ENCODE data around the gene CNN3. TPM values are rescaled to one million over a fixed set of nuclear protein-coding genes. Genes with fewer than 3 reads are reported as not detected.
A peak's percentile ranks its signal among the peaks of the same experiment; 100 is the strongest.

Gene CNN3
- total RNA-seq, 1 donor from 2014 or later = 80.2 TPM

DNA sequence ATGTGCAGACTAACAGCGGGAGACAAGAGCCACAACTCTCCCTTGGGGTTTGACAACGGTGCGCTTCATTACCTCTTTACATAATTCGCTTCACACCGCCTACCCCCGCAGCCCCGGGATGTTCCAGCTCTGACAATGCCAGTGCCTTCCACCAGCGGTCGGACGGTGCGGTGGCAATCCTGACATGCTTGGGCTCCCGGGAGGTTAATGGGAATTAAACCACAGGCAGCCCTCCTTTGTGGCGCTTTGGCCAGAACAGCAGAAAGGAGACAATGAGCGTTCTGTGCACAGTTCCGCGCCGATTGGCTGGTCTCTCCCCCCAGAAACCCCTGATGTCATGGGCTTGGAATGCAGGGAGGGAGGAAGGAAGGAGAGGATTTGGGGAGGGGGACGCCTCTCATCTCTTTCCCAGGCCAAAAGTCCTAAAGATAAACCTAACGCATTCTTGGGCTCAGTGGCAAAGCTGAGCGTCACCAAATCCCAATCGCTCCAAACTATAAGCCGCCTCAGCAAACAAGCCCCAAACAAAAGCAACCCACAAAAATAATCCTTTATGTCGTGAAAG is 1.3 kb downstream of the CNN3 start:
- DNase-seq (ENCODE audit: low spot score) = peak; percentile 62
- ATAC-seq = peak; percentile 2

DNA sequence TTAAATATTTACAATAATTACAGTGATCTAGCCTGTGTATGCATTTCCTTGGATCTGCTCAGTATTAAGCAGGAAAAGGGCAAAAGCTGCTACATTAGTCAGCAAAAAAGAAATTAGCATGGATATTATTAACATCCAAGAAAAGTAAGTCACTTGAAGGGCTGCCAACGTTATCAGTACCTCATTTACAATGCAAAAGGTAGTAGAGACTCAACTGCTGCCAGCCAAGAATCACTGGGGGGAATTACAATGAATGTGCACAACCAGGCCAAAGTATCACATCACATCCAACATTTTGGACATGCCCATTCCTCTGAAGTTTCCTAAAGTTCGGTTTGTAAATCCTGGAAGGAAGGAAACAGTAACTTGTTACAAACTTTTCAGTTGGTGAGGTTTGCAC is 1.9 kb downstream of the CNN3 start:
- ATAC-seq (no peak), DNase-seq (ENCODE audit: low spot score) (no peak)

DNA sequence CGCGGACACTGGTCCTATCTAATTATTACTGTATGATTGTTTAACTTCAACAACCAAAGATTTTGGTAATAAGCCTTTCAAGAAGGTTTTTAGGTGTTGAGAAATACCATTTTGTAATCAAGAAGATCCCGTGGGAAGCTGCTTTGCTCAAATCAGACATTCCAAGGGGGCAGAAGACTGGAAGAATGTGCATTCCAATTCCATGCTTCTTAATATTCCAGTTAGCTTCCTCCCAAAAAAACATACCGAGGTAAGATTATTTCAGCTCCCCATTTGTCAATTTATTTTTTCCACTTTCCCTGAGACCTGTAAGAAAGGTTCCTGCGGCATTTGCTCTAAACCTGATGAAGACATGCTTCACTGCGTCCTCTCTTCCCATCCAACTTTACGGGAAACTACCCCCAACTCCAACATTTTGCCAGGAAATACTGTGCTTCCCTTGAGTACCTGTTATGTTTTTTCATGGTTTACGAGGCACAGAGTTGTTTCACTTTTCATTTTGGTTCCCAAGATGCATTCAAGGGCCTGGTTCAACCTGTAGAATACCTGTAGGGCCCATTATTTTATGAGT is 4.1 kb downstream of the CNN3 start:
- DNase-seq (ENCODE audit: low spot score) (no peak), ATAC-seq (no peak)

DNA sequence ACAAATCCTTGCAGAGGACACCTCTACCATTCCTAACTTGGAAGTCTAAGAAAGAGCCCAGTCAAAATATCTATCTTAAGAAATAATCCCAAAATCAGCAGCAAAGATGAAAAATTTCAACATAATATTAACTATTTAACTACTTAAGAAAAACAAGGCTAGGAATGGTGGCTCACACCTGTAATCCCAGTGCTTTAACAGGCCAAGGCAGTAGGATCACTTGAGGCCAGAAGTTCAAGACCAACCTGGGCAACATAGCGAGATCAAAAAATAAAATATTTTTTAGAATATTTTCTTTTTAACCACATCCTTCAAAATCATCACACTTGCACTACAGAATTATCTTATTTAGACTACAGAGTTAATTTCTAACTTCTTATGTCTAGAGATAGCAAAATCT is 4.9 kb downstream of the CNN3 start:
- ATAC-seq (no peak), DNase-seq (ENCODE audit: low spot score) (no peak)

DNA sequence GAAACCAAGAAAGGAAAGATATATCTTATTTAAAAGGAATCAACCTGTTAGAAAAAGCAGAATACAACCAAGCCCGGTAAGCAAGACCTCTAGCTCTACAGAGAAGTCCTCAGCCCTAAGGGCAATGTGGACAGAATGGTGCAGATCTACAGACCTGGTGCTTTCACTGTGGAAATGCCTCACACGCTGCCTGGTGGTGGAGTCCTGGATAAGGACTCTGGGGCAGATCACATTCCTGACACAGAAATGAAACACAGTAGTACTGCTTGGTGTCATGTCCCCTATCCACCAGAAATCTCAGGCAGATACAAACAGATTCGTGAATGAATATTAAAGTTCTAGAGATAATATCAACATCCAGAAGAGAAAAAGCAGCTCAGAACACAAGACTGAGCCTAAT is 6.8 kb downstream of the CNN3 start:
- no peak for DNase-seq (ENCODE audit: low spot score)
- ATAC-seq = peak; percentile 54

DNA sequence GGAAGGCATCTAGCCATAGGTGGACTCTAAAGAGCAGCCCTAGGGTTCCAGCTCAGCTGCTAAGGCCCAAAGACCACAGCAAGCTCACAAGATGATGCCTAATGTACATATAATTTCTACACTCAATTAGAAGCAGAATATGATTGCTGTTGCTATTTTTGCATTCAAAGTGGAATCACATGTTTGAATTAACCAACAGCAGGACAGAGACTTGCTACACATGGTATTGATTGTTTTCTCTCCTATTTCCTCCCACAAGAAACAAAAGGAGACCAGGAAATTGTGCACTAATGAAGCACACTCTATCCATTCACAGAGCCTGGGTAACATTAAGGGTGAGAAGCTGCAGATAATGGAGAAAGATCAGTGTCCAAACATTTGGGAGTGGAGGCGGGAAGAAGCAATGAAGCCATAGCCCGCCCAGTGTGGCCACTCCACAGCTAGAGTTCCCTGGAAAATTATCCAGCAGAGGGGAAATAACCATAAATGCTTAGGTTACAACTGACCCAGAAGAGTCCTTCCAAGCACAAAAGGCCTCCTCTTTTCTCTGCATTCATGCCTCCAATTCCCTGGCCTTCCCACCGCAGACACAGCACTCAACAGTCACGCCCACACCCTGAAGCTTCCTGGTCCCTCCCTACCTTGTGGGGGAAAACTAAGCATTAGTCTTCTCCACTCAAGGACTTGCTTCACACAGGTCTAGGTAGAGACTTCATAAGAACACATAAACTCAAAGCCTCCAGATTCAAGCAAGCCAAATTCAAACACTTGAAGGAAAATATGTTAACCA is 7.5 kb downstream of the CNN3 start:
- ATAC-seq = peak; percentile 15
- DNase-seq (ENCODE audit: low spot score) = no peak

DNA sequence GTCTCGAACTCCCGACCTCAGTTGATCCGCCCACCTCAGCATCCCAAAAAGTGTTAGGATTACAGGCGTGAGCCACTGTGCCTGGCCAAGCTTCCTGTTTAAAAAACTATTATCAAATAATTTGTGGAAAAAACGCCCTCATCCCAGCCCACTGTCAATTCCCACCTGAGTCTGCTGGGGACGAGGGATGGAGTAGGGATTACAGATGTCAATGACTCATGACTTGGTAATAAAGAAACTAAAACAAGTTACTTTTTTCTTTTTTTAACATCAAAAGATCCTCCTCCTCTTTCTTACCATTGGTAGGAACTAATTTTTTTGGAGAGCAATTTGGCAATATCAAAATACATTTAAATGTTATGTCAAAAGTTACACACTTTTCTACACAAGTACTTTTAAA is 9.7 kb downstream of the CNN3 start:
- no peak for DNase-seq (ENCODE audit: low spot score)
- no peak for ATAC-seq

DNA sequence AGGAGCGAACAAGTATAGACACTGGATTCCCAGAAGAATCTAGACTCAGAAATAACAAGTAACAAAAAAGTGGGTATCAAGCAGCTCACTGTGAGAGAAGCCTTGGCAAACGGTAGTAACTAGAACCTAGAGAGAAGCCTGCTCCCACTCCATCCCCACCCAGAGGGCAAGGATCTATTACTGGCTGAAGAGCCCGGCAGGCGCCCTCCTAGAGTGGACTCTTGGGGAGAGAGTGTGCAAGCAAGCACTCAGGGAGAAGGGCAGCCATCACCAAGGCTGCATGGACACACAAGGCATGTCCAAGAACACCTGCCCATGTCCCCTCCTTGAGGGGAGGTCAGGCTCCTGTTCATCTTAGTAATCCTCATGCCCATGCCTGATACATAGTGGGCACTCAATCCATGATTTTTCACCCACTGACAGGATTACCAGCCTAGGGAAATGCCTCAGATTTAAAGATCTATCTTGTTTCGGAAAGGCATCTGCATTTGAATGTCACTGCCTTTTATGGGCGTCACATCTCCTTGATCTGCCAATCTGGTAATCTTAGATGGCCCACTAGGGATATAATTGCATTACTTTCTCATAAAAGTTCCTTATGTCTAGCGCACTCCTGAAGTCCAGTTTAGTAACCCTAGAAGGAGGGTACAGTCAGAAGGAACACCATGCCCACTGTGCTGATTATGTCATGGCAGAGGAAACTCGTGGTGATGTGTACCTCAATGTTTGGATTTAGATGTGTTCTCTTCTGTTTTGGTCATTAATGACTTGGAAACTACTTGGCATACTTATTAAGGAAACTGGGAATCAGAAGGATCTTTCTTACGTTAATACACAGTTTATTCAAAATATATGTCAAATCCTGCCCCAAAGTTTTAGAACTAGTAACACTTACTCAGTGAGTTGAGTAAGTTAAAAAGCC is 14.4 kb downstream of the CNN3 start:
- no peak for DNase-seq (ENCODE audit: low spot score)
- ATAC-seq = peak; percentile 43

DNA sequence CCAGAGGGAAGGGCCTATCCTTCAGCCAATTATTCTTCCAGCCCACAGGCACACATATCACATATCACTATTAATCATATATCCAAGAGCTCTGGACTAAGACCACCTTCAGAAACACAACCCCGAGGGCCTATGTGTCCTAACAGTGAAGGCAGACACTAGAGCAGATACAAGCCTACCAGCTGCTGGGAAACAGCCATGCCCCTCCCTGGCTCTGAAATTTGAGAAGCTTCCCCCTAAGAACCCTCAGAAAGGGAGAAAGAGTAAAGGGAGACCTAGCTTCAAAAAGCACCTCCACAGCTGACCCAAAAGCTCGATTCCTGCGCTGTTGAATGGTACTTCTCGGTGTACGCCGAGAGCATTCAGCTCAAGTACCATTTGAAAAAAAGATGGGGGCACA is 17.4 kb downstream of the CNN3 start:
- DNase-seq (ENCODE audit: low spot score) (no peak), ATAC-seq (no peak)

DNA sequence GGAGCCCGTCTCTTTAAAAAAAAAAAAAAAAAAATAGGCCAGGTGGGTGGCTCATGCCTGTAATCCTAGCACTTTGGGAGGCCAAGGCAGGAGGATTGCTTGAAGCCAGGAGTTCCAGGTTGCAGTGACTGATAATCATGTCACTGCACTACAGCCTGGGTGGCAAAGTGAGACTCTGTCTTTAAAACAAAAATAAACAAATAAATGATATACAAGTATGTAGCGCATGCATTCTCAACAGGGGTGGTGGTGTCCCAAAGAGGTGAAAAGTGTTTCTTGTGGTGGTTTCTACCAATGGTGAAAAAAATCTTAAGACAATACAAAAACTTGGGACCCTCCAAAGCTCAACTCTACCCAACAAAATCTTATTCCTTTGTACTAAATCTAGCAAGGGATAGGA is 17.9 kb downstream of the CNN3 start:
- DNase-seq (ENCODE audit: low spot score) (no peak), ATAC-seq (no peak)

DNA sequence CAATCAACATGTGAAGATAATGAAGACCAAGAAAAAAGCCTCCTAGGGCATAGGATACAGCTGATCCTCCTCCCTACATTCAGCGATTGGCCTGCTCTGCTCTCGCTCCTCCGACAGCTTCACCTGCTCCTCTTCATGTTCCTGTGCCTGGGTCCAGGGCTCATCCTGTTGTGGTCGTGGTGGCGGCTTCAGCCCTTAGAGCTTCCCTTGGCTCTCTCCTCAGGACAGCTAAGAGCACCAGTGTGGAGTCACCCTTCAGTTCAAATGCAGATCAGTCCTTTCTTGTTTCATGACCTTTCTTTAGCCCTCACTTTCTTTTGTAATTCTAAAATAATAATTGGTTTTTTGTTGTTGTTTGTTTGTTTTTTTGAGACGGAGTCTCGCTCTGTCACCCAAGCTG is 18.7 kb downstream of the CNN3 start:
- ATAC-seq (peak; percentile 9), DNase-seq (ENCODE audit: low spot score) (no peak)

DNA sequence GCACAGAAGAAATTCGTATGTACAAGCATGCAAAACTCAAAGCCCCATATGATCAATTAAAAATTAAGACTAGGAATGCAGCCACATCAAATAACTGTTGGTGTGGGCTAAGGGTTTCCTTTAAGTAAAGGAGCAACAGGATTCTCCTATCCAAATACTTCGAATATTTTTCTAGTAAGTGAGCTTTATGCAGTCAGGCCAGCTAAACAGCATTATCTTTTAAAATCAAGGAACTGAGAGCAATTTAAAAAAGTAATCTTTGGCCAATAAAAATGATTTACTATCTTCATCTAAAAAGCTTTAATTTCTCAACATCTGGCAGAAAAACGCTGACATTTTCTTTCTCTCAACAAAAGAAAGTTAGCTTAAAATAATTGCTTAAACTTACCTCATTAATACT is 19.8 kb downstream of the CNN3 start:
- ATAC-seq (no peak), DNase-seq (ENCODE audit: low spot score) (no peak)

DNA sequence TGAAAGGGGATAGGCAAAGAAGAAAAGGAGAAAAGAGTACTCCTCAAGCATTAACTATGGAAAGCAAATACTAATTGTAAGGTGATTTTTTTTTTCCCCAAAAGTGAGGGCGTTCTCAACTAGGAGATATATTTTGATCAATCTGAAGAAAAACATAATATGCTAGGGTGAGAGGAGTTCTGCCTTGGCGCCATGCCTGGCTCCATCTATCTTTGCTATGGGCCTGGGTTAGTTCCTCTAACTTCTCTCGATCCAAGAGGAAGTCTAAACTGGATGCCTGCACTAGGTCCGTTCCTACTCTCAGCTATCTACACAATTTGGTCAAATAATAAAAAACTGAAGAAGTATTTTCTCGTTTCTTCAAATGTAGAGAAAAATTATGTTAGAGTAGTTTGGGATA is 20.5 kb downstream of the CNN3 start:
- ATAC-seq = no peak
- no peak for DNase-seq (ENCODE audit: low spot score)

DNA sequence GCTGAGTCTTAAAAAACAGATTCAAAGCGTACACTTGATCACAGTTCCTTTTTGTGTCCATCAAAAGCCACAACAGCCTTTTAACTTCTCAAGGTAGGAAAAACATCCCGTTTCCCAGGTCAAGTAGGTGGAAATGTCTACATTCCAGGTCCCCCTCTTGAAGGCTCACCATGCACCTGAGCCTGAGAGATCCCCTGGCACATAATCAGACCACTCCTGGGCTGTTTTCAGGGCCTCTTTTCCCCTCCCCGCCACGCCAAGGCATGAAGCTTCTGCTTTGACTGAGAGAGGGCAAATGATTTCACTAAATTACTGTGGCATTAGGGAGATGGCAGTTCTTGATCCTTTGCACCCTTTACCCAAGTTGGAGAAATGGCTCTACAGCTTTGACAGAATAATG is 21.7 kb downstream of the CNN3 start:
- no peak for DNase-seq (ENCODE audit: low spot score)
- ATAC-seq = no peak

DNA sequence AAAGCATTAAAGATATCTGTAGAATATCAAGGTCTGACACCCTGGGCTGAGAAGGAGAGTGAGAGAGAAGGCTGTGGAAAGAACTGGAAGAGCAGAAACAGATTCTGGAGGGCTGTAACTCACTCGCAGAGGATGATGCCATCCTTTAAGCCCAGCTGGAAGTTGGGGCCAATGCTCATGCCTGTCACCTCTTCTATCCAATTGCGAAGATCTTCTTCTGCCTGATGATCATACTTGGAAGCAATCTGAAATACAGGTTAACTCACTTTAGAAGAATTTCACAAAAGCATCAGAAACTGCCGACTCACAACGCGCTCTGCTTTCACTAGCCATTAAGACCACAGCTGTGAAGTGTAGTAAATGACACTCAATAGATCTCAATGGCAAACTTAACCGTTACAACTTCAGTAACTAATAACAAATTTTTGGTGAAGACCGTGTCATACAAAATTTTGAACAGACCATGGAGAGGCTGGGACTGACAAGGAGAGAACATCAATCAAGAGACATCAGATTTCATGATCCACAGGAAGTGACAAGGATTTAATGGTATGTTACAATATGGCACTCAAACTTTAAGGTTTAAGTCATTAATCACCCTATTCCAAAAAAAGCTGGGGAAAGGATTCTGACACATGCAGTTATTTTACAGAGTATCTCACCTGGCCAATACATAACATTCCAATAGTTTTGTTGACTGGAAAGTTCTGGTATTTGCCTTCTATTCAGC is 23.5 kb downstream of the CNN3 start:
- no peak for DNase-seq (ENCODE audit: low spot score)
- peak; percentile 12 for ATAC-seq

DNA sequence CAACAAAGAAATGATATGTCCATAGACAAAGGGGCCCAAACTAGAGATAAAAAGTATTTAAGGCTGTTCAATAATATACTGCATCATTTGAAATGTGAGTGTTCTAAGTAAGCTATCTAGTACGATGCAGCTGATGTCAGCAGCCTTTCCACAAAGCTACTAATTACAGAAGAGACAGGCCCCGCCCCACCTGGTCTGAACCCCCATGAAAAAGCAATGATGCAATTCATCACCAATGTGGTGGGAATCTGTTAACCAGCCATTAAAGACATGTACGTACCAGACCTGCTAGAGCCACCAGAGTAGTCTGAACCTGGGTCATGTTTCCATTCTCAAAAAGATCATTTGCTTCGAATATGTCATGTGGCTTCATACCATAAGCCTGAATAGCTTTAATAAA is 25.1 kb downstream of the CNN3 start:
- DNase-seq (ENCODE audit: low spot score) (no peak), ATAC-seq (no peak)

DNA sequence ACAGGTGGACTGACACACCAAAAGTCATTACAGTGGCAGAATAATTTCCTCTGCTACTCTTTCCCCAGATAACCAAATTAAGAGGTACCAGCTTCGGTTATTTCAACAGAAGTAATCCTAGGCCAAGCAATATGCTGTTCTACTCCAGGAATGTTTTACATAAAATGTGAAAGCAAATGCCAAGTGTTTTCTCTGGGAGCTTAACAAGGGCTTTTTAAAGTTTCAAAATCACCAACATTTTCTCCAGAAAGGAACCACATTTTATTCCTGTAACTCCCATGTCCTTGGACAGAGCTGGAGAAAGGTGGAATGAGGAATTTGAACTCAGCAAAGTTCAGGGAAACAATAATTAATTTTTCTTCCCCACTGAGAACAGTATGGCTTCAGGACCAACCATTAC is 27.2 kb downstream of the CNN3 start:
- no peak for ATAC-seq
- no peak for DNase-seq (ENCODE audit: low spot score)

DNA sequence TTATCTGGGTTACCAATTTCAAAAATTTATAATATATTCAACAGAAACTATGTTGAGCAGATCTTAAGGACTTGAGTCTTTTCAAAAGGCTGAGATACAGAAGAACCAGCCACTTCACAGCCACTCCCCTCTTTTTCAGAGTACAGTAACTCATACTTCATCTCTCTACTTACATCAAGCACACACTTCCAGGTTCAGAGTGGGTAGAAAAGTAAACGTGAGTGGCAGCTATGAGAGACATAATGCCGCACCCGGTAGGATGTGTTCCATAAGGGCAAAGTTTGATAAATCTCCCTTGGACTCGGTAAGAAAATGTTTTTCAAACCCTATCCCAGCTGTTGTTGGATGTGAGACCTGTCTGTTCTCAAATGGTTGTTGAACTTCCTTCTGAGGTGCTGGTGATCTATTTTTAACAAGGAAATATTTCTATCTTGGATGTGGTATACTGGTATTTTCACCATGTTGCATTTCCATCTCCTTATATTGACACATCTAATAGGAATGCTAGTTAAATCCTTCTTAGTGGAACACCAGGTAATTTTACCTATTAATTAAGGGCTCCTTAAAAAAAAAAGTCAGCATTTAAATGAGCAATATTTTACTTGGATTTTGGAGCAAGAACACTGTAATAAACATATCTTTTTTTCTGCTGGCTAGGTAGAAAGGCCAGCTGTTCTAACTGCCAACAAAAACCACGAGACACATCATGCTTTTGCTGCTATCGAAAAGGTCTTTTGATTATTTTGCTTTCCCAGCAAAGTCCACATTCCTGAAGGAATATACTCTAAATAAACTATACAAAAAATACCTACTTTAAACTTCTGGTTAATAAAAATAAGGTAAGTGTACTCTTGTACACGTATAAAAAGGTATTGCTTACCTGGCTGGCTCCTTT is 28.2 kb downstream of the CNN3 start:
- DNase-seq (ENCODE audit: low spot score) = no peak
- ATAC-seq = no peak

DNA sequence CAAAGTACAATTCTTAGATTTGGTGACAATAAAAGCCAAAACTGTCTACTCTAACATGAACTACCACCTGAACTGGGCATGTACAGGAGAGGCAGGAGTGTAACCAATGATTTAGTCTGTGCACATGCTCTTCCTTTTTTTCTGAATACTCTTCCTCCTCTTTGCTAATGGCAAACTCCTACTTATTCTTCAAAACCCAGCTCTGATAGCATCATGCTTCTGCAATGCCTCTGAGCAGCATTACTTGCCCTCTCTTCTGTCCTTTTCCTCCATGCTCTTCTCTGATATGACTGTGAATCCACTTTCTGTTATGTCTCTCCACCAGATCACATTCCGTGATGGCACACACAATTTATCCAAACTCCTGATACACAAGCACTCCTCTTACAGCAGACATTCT is 31.4 kb downstream of the CNN3 start:
- no peak for ATAC-seq
- no peak for DNase-seq (ENCODE audit: low spot score)

DNA sequence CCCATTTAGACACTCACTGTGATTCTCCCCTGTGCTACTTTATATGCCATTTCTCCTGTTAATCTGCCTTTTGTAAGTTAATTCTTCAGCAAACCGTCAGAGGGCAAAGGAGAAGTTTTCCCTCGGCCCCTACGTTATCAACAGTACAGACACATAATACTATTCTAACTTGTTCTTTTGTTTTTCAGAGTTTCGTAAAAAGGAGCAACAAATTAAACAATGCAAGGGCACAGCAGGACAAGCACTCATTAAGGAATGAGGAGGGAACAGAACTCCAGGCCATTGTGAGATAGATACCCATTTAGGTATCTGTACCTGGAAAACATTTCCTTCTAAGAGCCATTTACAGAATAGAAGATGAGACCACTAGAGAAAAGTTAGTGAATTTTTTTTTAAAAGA is 32.3 kb downstream of the CNN3 start:
- DNase-seq (ENCODE audit: low spot score) = no peak
- no peak for ATAC-seq
